ENCODE measurements around the gene APBA2.

DNA sequence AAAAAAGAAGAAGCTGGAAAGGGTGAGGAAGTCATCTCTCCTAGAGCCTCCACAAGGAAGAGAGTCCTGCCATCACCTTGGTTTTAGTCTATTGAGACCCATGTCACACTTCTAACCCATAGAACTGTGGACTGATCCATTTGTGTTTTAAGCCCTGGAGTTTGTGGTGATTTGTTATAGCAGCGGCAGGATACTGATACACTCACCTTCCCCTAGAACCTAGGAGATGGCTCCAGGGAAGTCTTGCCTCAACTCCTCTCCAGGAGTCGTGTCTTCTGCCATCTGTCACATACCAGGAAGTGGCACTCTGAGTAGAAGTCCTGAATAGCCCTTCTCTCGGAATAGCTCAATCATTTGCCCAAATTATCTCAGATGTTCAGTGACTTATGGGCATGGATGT is 14.6 kb upstream of the APBA2 start:
- TF ChIP-seq CTCF (IDR thresholded peaks at IDR 0.05) (no peak), POLR2A (IDR thresholded peaks at IDR 0.05) (no peak), EP300 (IDR thresholded peaks at IDR 0.05) (no peak)

Measured in tibial nerve (tissue), 4 donors.